Ramos (cell line): ENCODE results near the gene SLC6A8.
"Not testable (repeated sequence)": the region's sequence is repeated elsewhere in the genome, so short reads cannot be mapped to it uniquely, and the experiment has no call there.

Experiments
- in situ Hi-C: fragments of 300-500 bp; cut with MboI; formaldehyde crosslinking; loops from one replicate; pipeline ENCODE4 v1.14.3; 2022; ENCODE audit warnings: low sequenced_read_pairs; ENCODE audit not compliant: unreplicated experiment

SLC6A8 gene

GRCh38 chrX:153670748-153671588 lies 16.8 kb upstream of the SLC6A8 start:
- in situ Hi-C loops, result loop anchor here (5.0 kb wide), 1 partner anchor 129 kb away; no protein-coding TSS in a partner anchor

- in situ Hi-C loops, result loop anchor here (5.0 kb wide), 1 partner anchor 130 kb away; no protein-coding TSS in a partner anchor
Observed at GRCh38 chrX:153671589-153672530, 15.9 kb upstream of the SLC6A8 start.

GRCh38 chrX:153672531-153673427 lies 14.9 kb upstream of the SLC6A8 start:
- in situ Hi-C loops, result loop anchor here (5.0 kb wide), 1 partner anchor 130 kb away; no protein-coding TSS in a partner anchor

- in situ Hi-C loops, result loop anchor here (5.0 kb wide), 1 partner anchor 131 kb away; no protein-coding TSS in a partner anchor
Observed at GRCh38 chrX:153673428-153674218, 14.1 kb upstream of the SLC6A8 start, which contains the start of gene PNCK. Gene PNCK (minus strand): TSS chrX:153673813. CDS start chrX:153673076, 737 bp downstream.

- in situ Hi-C loops, result loop anchor here (5.0 kb wide), 1 partner anchor 132 kb away; no protein-coding TSS in a partner anchor
Observed at GRCh38 chrX:153674219-153674851, 13.4 kb upstream of the SLC6A8 start.

- in situ Hi-C loops, result no loop called here
Observed at GRCh38 chrX:153681175-153681574, 6.6 kb upstream of the SLC6A8 start.

- in situ Hi-C loops, result not testable (repeated sequence)
Observed at GRCh38 chrX:153683486-153683885, 4.2 kb upstream of the SLC6A8 start.

- in situ Hi-C loops, result no loop called here
Observed at GRCh38 chrX:153684467-153685155, 3.1 kb upstream of the SLC6A8 start.

- in situ Hi-C loops, result no loop called here
Observed at GRCh38 chrX:153685156-153685536, 2.6 kb upstream of the SLC6A8 start.

GRCh38 chrX:153685751-153686696 lies 1.7 kb upstream of the SLC6A8 start:
- in situ Hi-C loops, result no loop called here

- in situ Hi-C loops, result no loop called here
Observed at GRCh38 chrX:153686711-153687110, 1.0 kb upstream of the SLC6A8 start.

GRCh38 chrX:153688071-153688470 lies 345 bp downstream of the SLC6A8 start:
- in situ Hi-C loops, result no loop called here

GRCh38 chrX:153688506-153688905 lies 780 bp downstream of the SLC6A8 start:
- in situ Hi-C loops, result no loop called here

- in situ Hi-C loops, result no loop called here
Observed at GRCh38 chrX:153688911-153689590, 1.3 kb downstream of the SLC6A8 start.

- in situ Hi-C loops, result no loop called here
Observed at GRCh38 chrX:153689654-153690465, 2.1 kb downstream of the SLC6A8 start.
